A549 (cell line): ENCODE data around the gene MGLL. TPM values are rescaled to one million over a fixed set of nuclear protein-coding genes. Genes with fewer than 3 reads are reported as not detected.

Experiments
- ATAC-seq, 2 experiments: fragments of 200-7000 bp in 1 of 2; fragments of >200 bp in 1 of 2; cut with Nextera tagmentation in 1 of 2; cut with Tn5 transposase in 1 of 2; 3 replicates each; pipeline versions ENCODE4 v1.8.0 to v1.9.1; 2018 to 2020; ENCODE audit warnings: mild to moderate bottlenecking in 1 of 2, moderate library complexity in 1 of 2
- CTCF ChIA-PET: fragments of 300-600 bp; sonication (Branson Sonifier 250); formaldehyde crosslinking; extraction: SDS; loops from one replicate; lab custom pipeline; 2021; ENCODE audit warnings: antibody characterized with exemption, inconsistent platforms; lab: Yijun Ruan, JAX
- POLR2A ChIA-PET: fragments of 350-600 bp; formaldehyde crosslinking; extraction: SDS; loops from one replicate; lab custom pipeline; 2021; ENCODE audit warnings: antibody characterized with exemption, inconsistent platforms; lab: Yijun Ruan, JAX
- DNase-seq, 2 experiments: peaks; one replicate each; pipeline versions ENCODE4 v3.0.0 to v3.0.0-alpha.2; 2011 to 2016; ENCODE audit warnings: low read depth in 1 of 2, low spot score in 1 of 2
- FAIRE-seq: peaks from 2 replicates; lab custom pipeline; 2011; peaks lifted over from hg19 to GRCh38; lab: Jason Lieb, UNC
- H3K27ac ChIP-seq, 2 experiments: fragments of >200 bp; sonication (Bioruptor Twin); formaldehyde crosslinking; 3 replicates each; pipeline ENCODE4 v1.5.1; 2016 to 2017
- H3K4me1 ChIP-seq: fragments of >200 bp; sonication (Bioruptor Twin); formaldehyde crosslinking; 3 replicates; pipeline ENCODE4 v1.6.1; 2016
- H3K4me2 ChIP-seq: fragments of >200 bp; sonication (Bioruptor Twin); formaldehyde crosslinking; 3 replicates; pipeline ENCODE4 v1.6.1; 2016
- H3K4me3 ChIP-seq: fragments of >200 bp; sonication (Bioruptor Twin); formaldehyde crosslinking; 3 replicates; pipeline ENCODE4 v1.5.1; 2016
- H3K9me3 ChIP-seq: fragments of >200 bp; sonication (Bioruptor Twin); formaldehyde crosslinking; 3 replicates; pipeline ENCODE4 v1.6.1; 2016
- CBX2 ChIP-seq: fragments of 200-600 bp; sonication (generic); IDR thresholded peaks from 2 replicates; pipeline ENCODE4 v1.6.1; 2016; ENCODE audit warnings: low read depth, mild to moderate bottlenecking, borderline replicate concordance
- EHMT2 ChIP-seq: fragments of 200-600 bp; sonication (generic); IDR thresholded peaks from 2 replicates; pipeline ENCODE4 v1.6.1; 2016; ENCODE audit warnings: antibody characterized with exemption, low read depth, mild to moderate bottlenecking, moderate library complexity
- EP300 ChIP-seq, 2 experiments: fragments of >200 bp; sonication (Bioruptor Twin); formaldehyde crosslinking; IDR thresholded peaks; 2 replicates in 1 of 2; 3 replicates in 1 of 2; pipeline ENCODE4 v1.6.1; 2016 to 2017
- HES2 ChIP-seq: fragments of >200 bp; sonication (Bioruptor Twin); formaldehyde crosslinking; IDR thresholded peaks from 2 replicates; pipeline ENCODE4 v1.6.1; 2016
- HOXA7 ChIP-seq: fragments of 250-450 bp; sonication (Bioruptor Pico); IDR thresholded peaks from 2 replicates; pipeline ENCODE4 v1.5.0; 2020; ENCODE audit warnings: mild to moderate bottlenecking, moderate library complexity
- HOXB5 ChIP-seq: fragments of 250-450 bp; sonication (Bioruptor Pico); IDR thresholded peaks from 2 replicates; pipeline ENCODE4 v1.5.0; 2020; ENCODE audit warnings: mild to moderate bottlenecking, moderate library complexity
- JUNB ChIP-seq: fragments of >200 bp; sonication (Bioruptor Twin); formaldehyde crosslinking; IDR thresholded peaks from 2 replicates; pipeline ENCODE4 v1.6.1; 2016
- KDM1A ChIP-seq: fragments of 200-600 bp; sonication (generic); IDR thresholded peaks from 2 replicates; pipeline ENCODE4 v1.6.1; 2016; ENCODE audit warnings: low read depth, mild to moderate bottlenecking
- MAX ChIP-seq: IDR thresholded peaks from 2 replicates; pipeline ENCODE4 v1.6.1; 2012
- NFE2L2 ChIP-seq: fragments of 150-350 bp; conservative IDR thresholded peaks from 2 replicates; pipeline ENCODE4 v1.6.1; 2014; ENCODE audit warnings: low read length
- NPAS2 ChIP-seq: fragments of 250-450 bp; sonication (Bioruptor Pico); IDR thresholded peaks from 2 replicates; pipeline ENCODE4 v1.8.0; 2022; ENCODE audit warnings: mild to moderate bottlenecking, moderate library complexity, borderline replicate concordance
- POLR2AphosphoS2 ChIP-seq: conservative IDR thresholded peaks from 2 replicates; pipeline ENCODE4 v1.6.1; 2012; ENCODE audit warnings: low read length, improper control_type of control experiment, inconsistent platforms
- RFX5 ChIP-seq: fragments of 450-650 bp; IDR thresholded peaks from 2 replicates; pipeline ENCODE4 v1.7.1; 2014; ENCODE audit warnings: antibody characterized with exemption, mild to moderate bottlenecking, moderate library complexity
- TP53 ChIP-seq: fragments of 250-450 bp; sonication (Bioruptor Pico); IDR thresholded peaks from 2 replicates; pipeline ENCODE4 v1.5.0; 2021; ENCODE audit warnings: mild to moderate bottlenecking, moderate library complexity
- ZC3H11A ChIP-seq: fragments of 450-650 bp; IDR thresholded peaks from 2 replicates; pipeline ENCODE4 v1.6.1; 2014; ENCODE audit warnings: antibody characterized with exemption, mild to moderate bottlenecking
- WGBS: methylation state at CpG from one replicate; pipeline ENCODE4 v1.1.6; 2017; ENCODE audit errors: missing lambda C conversion rate; 5-methylcytosine and 5-hydroxymethylcytosine counted together
- polyA plus RNA-seq, 4 experiments: library from polyadenylated mRNA; depleted of rRNA in 3 of 4; stranded (reverse); fragments of >200 nt; fragmentation: RNase III in 1 of 4; extraction: RNeasy Plus Mini Kit Qiagen cat#74134 plus additional on column Dnase treatment in 1 of 4; gene quantifications; 2 replicates in 3 of 4; 3 replicates in 1 of 4; pipeline ENCODE4 v1.2.3, GENCODE V29; 2011 to 2017
- TF ChIP-seq, protein P1 (sequence below): fragments of 200-600 bp; sonication (generic); IDR thresholded peaks from 2 replicates; pipeline ENCODE4 v1.6.1; 2016; ENCODE audit warnings: antibody characterized with exemption, mild to moderate bottlenecking, moderate library complexity
- TF ChIP-seq, protein P2 (sequence below): fragments of 450-650 bp; IDR thresholded peaks from 2 replicates; pipeline ENCODE4 v1.6.1; 2014; ENCODE audit warnings: antibody characterized with exemption
- TF ChIP-seq, protein P3 (sequence below): fragments of 250-450 bp; sonication (Bioruptor Pico); IDR thresholded peaks from 2 replicates; pipeline ENCODE4 v1.5.0; 2021; ENCODE audit warnings: mild to moderate bottlenecking, moderate library complexity, borderline replicate concordance

MGLL gene
- polyA plus RNA-seq, 2 of the 4 experiments (the other 2 are of a cell fraction), result 38.5 to 41.5 TPM

GRCh38 chr3:127771746-127772145 lies 50.6 kb downstream of the MGLL start:
- DNase-seq, result no peak
- WGBS, result 85% methylated on average over 7 of the region's 7 CpGs
- Histone ChIP-seq H3K27ac (no peak overlapping the region), H3K4me3 (no peak overlapping the region), H3K9me3 (no peaks in the 10 kb centered on the region; the same call in 2 of the 3 replicates), H3K4me2 (no peak overlapping the region), H3K4me1 (peaks cover 41% of the 10 kb centered on the region)
- ATAC-seq, result no peak
- CTCF ChIA-PET, result no interaction called here
- FAIRE-seq, result no peak
- POLR2A ChIA-PET, result no interaction called here
- TF ChIP-seq POLR2AphosphoS2, result no peak
- TF ChIP-seq HOXA7 (CRISPR knock-in tag), result no peak
- TF ChIP-seq, protein P1, sequence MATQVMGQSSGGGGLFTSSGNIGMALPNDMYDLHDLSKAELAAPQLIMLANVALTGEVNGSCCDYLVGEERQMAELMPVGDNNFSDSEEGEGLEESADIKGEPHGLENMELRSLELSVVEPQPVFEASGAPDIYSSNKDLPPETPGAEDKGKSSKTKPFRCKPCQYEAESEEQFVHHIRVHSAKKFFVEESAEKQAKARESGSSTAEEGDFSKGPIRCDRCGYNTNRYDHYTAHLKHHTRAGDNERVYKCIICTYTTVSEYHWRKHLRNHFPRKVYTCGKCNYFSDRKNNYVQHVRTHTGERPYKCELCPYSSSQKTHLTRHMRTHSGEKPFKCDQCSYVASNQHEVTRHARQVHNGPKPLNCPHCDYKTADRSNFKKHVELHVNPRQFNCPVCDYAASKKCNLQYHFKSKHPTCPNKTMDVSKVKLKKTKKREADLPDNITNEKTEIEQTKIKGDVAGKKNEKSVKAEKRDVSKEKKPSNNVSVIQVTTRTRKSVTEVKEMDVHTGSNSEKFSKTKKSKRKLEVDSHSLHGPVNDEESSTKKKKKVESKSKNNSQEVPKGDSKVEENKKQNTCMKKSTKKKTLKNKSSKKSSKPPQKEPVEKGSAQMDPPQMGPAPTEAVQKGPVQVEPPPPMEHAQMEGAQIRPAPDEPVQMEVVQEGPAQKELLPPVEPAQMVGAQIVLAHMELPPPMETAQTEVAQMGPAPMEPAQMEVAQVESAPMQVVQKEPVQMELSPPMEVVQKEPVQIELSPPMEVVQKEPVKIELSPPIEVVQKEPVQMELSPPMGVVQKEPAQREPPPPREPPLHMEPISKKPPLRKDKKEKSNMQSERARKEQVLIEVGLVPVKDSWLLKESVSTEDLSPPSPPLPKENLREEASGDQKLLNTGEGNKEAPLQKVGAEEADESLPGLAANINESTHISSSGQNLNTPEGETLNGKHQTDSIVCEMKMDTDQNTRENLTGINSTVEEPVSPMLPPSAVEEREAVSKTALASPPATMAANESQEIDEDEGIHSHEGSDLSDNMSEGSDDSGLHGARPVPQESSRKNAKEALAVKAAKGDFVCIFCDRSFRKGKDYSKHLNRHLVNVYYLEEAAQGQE, result no peak
- TF ChIP-seq ZC3H11A, result no peak
- TF ChIP-seq RFX5, result no peak
- TF ChIP-seq TP53 (CRISPR knock-in tag), result no peak

DNA sequence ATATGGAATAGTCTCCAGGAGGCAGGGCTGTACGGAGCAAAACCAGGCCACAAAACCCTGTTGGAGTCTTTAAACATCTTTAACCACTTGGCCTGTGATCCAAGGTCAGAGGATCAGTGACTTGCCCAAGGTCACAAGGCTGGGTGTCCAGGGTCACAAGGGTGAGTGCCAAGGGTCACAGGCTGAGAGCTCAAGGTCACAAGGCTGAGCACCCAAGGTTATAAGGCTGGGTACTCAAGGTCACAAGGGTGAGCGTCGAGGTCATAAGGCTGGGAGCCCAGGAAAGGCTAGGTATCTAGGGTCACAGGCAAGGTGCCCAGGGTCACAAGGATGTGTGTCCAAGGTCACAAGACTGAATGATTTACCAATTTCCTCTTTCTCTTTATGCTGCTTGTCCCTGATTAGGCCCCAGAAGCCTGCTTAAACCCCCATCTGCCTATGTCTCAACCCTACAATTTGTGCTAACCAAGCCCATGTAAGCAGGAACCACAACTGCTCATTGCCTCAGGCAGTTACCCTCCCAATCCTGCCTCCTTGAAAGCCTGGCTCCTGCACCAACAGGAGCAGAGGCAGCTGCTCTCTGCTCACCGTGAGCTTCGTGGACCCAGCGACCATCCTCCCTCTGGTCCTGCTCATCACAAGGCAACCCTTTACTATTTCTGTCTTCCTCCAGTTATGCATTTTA lies 51.5 kb downstream of the MGLL start:
- CTCF ChIA-PET, result no interaction called here
- FAIRE-seq, result no peak
- POLR2A ChIA-PET, result no interaction called here
- no peak for ATAC-seq
- DNase-seq, result no peak
- 91% methylated on average over 6 of the region's 6 CpGs for WGBS
- H3K27ac ChIP-seq, result peak overlapping the region; percentile 77 to 89; a peak in 3 of 6 replicates
- peaks cover 43% of the 10 kb centered on the region for H3K4me1 ChIP-seq
- TF ChIP-seq MAX (no peak), JUNB (no peak), HES2 (no peak), NFE2L2 (no peak), NPAS2 (CRISPR knock-in tag) (no peak)
- TF ChIP-seq, all 56 proteins: peak for 0
- no peak overlapping the region for H3K4me3 ChIP-seq
- no peaks in the 10 kb centered on the region for H3K9me3 ChIP-seq
- H3K4me2 ChIP-seq, result no peak overlapping the region

- FAIRE-seq (no peak), ATAC-seq (no peak), DNase-seq (no peak)
- Histone ChIP-seq H3K4me3 (no peak overlapping the region), H3K4me1 (peaks cover 52% of the 10 kb centered on the region), H3K4me2 (no peak overlapping the region), H3K9me3 (no peaks in the 10 kb centered on the region), H3K27ac (peak overlapping the region; percentile 77 to 89)
- CTCF ChIA-PET, result interaction anchor here (1.0 to 1.9 kb wide), 4 partner anchors 23 to 202 kb away, joined by 4 to 5 read pairs (median 4); partner anchors contain the start of gene MGLL
- POLR2A ChIA-PET, result no interaction called here
- 94% methylated on average over 12 of the region's 13 CpGs for WGBS
- no peak for TF ChIP-seq EHMT2
- TF ChIP-seq HOXA7 (CRISPR knock-in tag), result no peak
- TF ChIP-seq HES2, result no peak
- no peak for TF ChIP-seq CBX2
- no peak for TF ChIP-seq KDM1A
- TF ChIP-seq, protein P1, result no peak
- TF ChIP-seq HOXB5 (CRISPR knock-in tag), result no peak
- no peak for TF ChIP-seq EP300 (IDR thresholded peaks at IDR 0.05)
- TF ChIP-seq, protein P2, sequence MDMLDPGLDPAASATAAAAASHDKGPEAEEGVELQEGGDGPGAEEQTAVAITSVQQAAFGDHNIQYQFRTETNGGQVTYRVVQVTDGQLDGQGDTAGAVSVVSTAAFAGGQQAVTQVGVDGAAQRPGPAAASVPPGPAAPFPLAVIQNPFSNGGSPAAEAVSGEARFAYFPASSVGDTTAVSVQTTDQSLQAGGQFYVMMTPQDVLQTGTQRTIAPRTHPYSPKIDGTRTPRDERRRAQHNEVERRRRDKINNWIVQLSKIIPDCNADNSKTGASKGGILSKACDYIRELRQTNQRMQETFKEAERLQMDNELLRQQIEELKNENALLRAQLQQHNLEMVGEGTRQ, result no peak
- TF ChIP-seq, protein P3, sequence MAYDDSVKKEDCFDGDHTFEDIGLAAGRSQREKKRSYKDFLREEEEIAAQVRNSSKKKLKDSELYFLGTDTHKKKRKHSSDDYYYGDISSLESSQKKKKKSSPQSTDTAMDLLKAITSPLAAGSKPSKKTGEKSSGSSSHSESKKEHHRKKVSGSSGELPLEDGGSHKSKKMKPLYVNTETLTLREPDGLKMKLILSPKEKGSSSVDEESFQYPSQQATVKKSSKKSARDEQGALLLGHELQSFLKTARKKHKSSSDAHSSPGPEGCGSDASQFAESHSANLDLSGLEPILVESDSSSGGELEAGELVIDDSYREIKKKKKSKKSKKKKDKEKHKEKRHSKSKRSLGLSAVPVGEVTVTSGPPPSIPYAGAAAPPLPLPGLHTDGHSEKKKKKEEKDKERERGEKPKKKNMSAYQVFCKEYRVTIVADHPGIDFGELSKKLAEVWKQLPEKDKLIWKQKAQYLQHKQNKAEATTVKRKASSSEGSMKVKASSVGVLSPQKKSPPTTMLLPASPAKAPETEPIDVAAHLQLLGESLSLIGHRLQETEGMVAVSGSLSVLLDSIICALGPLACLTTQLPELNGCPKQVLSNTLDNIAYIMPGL (CRISPR knock-in tag), result no peak
Observed at GRCh38 chr3:127769284-127770081, 52.8 kb downstream of the MGLL start.
